H9 (cell line): ENCODE results near the gene STOM. TPM values are rescaled to one million over a fixed set of nuclear protein-coding genes. Genes with fewer than 3 reads are reported as not detected.

Experiments used
- DNase-seq: peaks from one replicate; pipeline ENCODE4 v3.0.0-alpha.2; 2017
- H2AFZ ChIP-seq: one replicate; pipeline ENCODE4 v1.6.1; 2013; ENCODE audit warnings: mild to moderate bottlenecking, low read length, control low read depth, moderate library complexity
- H2AK5ac ChIP-seq: 2 replicates; pipeline ENCODE4 v1.6.1; 2013; ENCODE audit warnings: low read length, control low read depth, mixed read lengths; ENCODE audit not compliant: insufficient read length
- H2BK120ac ChIP-seq: one replicate; pipeline ENCODE4 v1.6.1; 2013; ENCODE audit warnings: low read depth, mild to moderate bottlenecking, low read length, control low read depth, inconsistent platforms; ENCODE audit not compliant: poor library complexity, severe bottlenecking
- H2BK12ac ChIP-seq: 2 replicates; pipeline ENCODE4 v1.6.1; 2013; ENCODE audit warnings: low read length, control low read depth, mixed read lengths, low read depth; ENCODE audit not compliant: insufficient read length
- H2BK15ac ChIP-seq: 2 replicates; pipeline ENCODE4 v1.6.1; 2013; ENCODE audit warnings: low read depth, low read length, control low read depth
- H2BK20ac ChIP-seq: one replicate; pipeline ENCODE4 v1.6.1; 2013; ENCODE audit warnings: low read depth, mild to moderate bottlenecking, low read length, control low read depth, inconsistent platforms; ENCODE audit not compliant: poor library complexity, severe bottlenecking
- H2BK5ac ChIP-seq: 2 replicates; pipeline ENCODE4 v1.6.1; 2013; ENCODE audit warnings: low read length, control low read depth, mixed read lengths; ENCODE audit not compliant: insufficient read length
- H3K14ac ChIP-seq: 2 replicates; pipeline ENCODE4 v1.6.1; 2013; ENCODE audit warnings: low read length, control low read depth; ENCODE audit not compliant: insufficient read depth
- H3K18ac ChIP-seq: 2 replicates; pipeline ENCODE4 v1.6.1; 2013; ENCODE audit warnings: low read depth, mild to moderate bottlenecking, mixed read lengths, low read length, control low read depth; ENCODE audit not compliant: insufficient read length
- H3K23ac ChIP-seq: 2 replicates; pipeline ENCODE4 v1.6.1; 2013; ENCODE audit warnings: low read length, control low read depth, mixed read lengths, low read depth; ENCODE audit not compliant: insufficient read length
- H3K23me2 ChIP-seq: 2 replicates; pipeline ENCODE4 v1.6.1; 2013; ENCODE audit warnings: low read depth, mild to moderate bottlenecking, mixed read lengths, low read length, control low read depth; ENCODE audit not compliant: insufficient read length, poor library complexity, severe bottlenecking
- H3K27ac ChIP-seq: 2 replicates; pipeline ENCODE4 v1.5.1; 2013; ENCODE audit warnings: low read length, control low read depth, mixed read lengths, low read depth; ENCODE audit not compliant: insufficient read length
- H3K27me3 ChIP-seq: 2 replicates; pipeline ENCODE4 v1.6.1; 2013; ENCODE audit warnings: low read length, control low read depth, inconsistent platforms; ENCODE audit not compliant: insufficient read depth
- H3K4ac ChIP-seq: 2 replicates; pipeline ENCODE4 v1.6.1; 2013; ENCODE audit warnings: low read depth, mild to moderate bottlenecking, control low read depth, inconsistent platforms, low read length, moderate library complexity
- H3K4me1 ChIP-seq: 2 replicates; pipeline ENCODE4 v1.6.1; 2013; ENCODE audit warnings: low read length, control low read depth, inconsistent platforms; ENCODE audit not compliant: insufficient read depth
- H3K4me2 ChIP-seq: 2 replicates; pipeline ENCODE4 v1.6.1; 2013; ENCODE audit warnings: low read length, control low read depth, mixed read lengths; ENCODE audit not compliant: insufficient read length, insufficient read depth
- H3K56ac ChIP-seq: 2 replicates; pipeline ENCODE4 v1.6.1; 2013; ENCODE audit warnings: low read depth, mild to moderate bottlenecking, mixed read lengths, low read length, control low read depth; ENCODE audit not compliant: insufficient read length
- H3K79me1 ChIP-seq: 2 replicates; pipeline ENCODE4 v1.6.1; 2013; ENCODE audit warnings: low read depth, mild to moderate bottlenecking, moderate library complexity, low read length, control low read depth, inconsistent platforms; ENCODE audit not compliant: insufficient read depth, poor library complexity, severe bottlenecking
- H3K79me2 ChIP-seq: 2 replicates; pipeline ENCODE4 v1.6.1; 2013; ENCODE audit warnings: low read length, control low read depth, inconsistent platforms; ENCODE audit not compliant: insufficient read depth
- H3K9ac ChIP-seq: 2 replicates; pipeline ENCODE4 v1.6.1; 2013; ENCODE audit warnings: low read length, control low read depth, mixed read lengths; ENCODE audit not compliant: insufficient read length; ENCODE audit errors: extremely low read depth
- H3K9me3 ChIP-seq: one replicate; pipeline ENCODE4 v1.6.1; 2013; ENCODE audit warnings: low read depth, low read length, inconsistent platforms; ENCODE audit not compliant: control insufficient read depth
- H3T11ph ChIP-seq: one replicate; pipeline ENCODE4 v1.6.1; 2013; ENCODE audit warnings: mild to moderate bottlenecking, low read length, control low read depth, inconsistent platforms
- H4K20me1 ChIP-seq: one replicate; pipeline ENCODE4 v1.6.1; 2013; ENCODE audit not compliant: control insufficient read depth, insufficient read length, insufficient read depth
- H4K5ac ChIP-seq: 2 replicates; pipeline ENCODE4 v1.6.1; 2013; ENCODE audit warnings: low read depth, mild to moderate bottlenecking, mixed read lengths, low read length, control low read depth; ENCODE audit not compliant: insufficient read length
- H4K8ac ChIP-seq: replicated peaks from 2 replicates; pipeline ENCODE4 v1.6.1; 2013; ENCODE audit warnings: low read length, control low read depth, mixed read lengths, low read depth; ENCODE audit not compliant: insufficient read length
- H4K91ac ChIP-seq: 2 replicates; pipeline ENCODE4 v1.6.1; 2013; ENCODE audit warnings: low read depth, mild to moderate bottlenecking, moderate library complexity, mixed read lengths, low read length, control low read depth; ENCODE audit not compliant: insufficient read length
- H3K27ac Mint-ChIP-seq, 3 experiments: 2 replicates in 2 of 3; 3 replicates in 1 of 3; pipeline ENCODE4 v1.8.0; 2020 to 2021; ENCODE audit warnings: mixed read lengths in 3 of 3, mild to moderate bottlenecking in 1 of 3, moderate library complexity in 1 of 3
- H3K27me3 Mint-ChIP-seq: 2 replicates; pipeline ENCODE4 v1.8.0; 2021; ENCODE audit warnings: low read depth, mild to moderate bottlenecking, moderate library complexity, mixed read lengths
- H3K36me3 Mint-ChIP-seq, 3 experiments: 2 replicates in 2 of 3; 3 replicates in 1 of 3; pipeline ENCODE4 v1.8.0; 2020 to 2021; ENCODE audit warnings: low read depth in 3 of 3, mixed read lengths in 3 of 3; ENCODE audit not compliant: insufficient read depth in 1 of 3
- H3K4me1 Mint-ChIP-seq, 2 experiments: 2 replicates each; pipeline ENCODE4 v1.8.0; 2020; ENCODE audit warnings: mixed read lengths in 2 of 2
- H3K4me3 Mint-ChIP-seq, 2 experiments: 2 replicates in 1 of 2; 3 replicates in 1 of 2; pipeline ENCODE4 v1.8.0; 2020 to 2021; ENCODE audit warnings: mild to moderate bottlenecking in 2 of 2, mixed read lengths in 2 of 2, moderate library complexity in 1 of 2
- H3K9me3 Mint-ChIP-seq, 2 experiments: 2 replicates in 1 of 2; 3 replicates in 1 of 2; pipeline ENCODE4 v1.8.0; 2020; ENCODE audit warnings: mild to moderate bottlenecking in 2 of 2, mixed read lengths in 2 of 2, moderate library complexity in 1 of 2
- WGBS: extraction: QIAGEN DNeasy Blood & Tissue Kit; methylation state at CpG from one replicate; pipeline ENCODE4 v1.1.7; 2013; ENCODE audit warnings: missing lambda C conversion rate, low lambda C conversion rate, mixed read lengths; ENCODE audit not compliant: insufficient read length; ENCODE audit errors: extremely low coverage; 5-methylcytosine and 5-hydroxymethylcytosine counted together
- total RNA-seq: library from RNA; stranded (reverse); gene quantifications from 2 replicates; pipeline ENCODE4 v1.2.1, GENCODE V29; 2021
- TF ChIP-seq, protein P1 (sequence below): fragments of 200-600 bp; sonication (generic); conservative IDR thresholded peaks from 3 replicates; pipeline ENCODE4 v1.8.0; 2021; ENCODE audit warnings: antibody characterized with exemption, mild to moderate bottlenecking

The STOM gene
- total RNA-seq, 1 experiment from 2014 or later = 15.3 TPM

DNA sequence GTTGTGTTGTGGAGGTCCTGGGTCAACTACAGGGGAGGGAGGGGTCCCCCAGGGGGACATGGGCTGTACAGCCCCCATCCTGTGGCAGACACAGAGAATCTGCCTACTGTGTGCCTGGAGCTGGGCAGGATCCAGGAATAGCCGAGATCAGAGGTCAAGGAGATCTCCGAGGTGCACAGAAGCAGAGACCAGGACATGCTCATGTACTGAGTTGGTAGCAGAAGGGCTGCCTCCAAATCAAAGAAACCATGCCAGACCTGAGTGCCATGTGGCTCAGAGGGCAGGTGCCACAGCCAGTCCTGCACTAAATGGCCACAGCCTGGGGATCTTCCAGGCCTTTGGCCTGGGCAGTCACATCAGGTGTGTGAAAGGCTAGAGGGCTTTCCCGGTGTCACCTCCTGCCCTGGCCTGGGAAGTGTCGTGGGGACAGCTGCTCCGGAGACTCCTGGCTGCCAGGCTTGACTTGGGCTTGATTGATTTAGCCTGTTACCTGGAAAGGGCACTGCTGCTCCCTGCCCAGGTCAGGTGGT is 74.3 kb downstream of the STOM start:
- H3K79me2 ChIP-seq = no peaks in the 10 kb centered on the region
- H3K56ac ChIP-seq = no peak overlapping the region
- no peaks in the 10 kb centered on the region; a peak in 1 of 5 replicates for H3K9me3 Mint-ChIP-seq
- H3K79me1 ChIP-seq = no peaks in the 10 kb centered on the region
- H3K18ac ChIP-seq = no peak overlapping the region
- H4K8ac ChIP-seq = no peak overlapping the region
- H2BK12ac ChIP-seq = no peak overlapping the region
- H3K4me2 ChIP-seq = no peak overlapping the region
- no peak overlapping the region for H3K4ac ChIP-seq
- H2AK5ac ChIP-seq = no peak overlapping the region
- no peak overlapping the region for H2BK15ac ChIP-seq
- no peak overlapping the region for H3K9ac ChIP-seq
- H3K14ac ChIP-seq = no peak overlapping the region
- no peak overlapping the region for H2AFZ ChIP-seq
- peaks cover 0 to 1% (median 0%) of the 10 kb centered on the region in 3 experiments; a peak in 1 of 7 replicates for H3K36me3 Mint-ChIP-seq
- no peak overlapping the region for H4K91ac ChIP-seq
- no peak overlapping the region for H2BK120ac ChIP-seq
- H3K27ac ChIP-seq = no peak overlapping the region
- H3K23me2 ChIP-seq = peaks cover 4% of the 10 kb centered on the region
- H3K27me3 ChIP-seq = peaks cover 8% of the 10 kb centered on the region; the same call in 1 of the 2 replicates
- no peak overlapping the region for H2BK20ac ChIP-seq
- peaks cover 23 to 33% of the 10 kb centered on the region in 2 experiments for H3K4me1 Mint-ChIP-seq
- H3K4me1 ChIP-seq = peaks cover 8% of the 10 kb centered on the region
- no peaks in the 10 kb centered on the region for H4K20me1 ChIP-seq
- H3K4me3 Mint-ChIP-seq = no peak overlapping the region
- H3T11ph ChIP-seq = no peak overlapping the region
- H3K23ac ChIP-seq = no peak overlapping the region
- no peak overlapping the region for H2BK5ac ChIP-seq
- no CpG with 5 or more reads among the region's 5 CpGs for WGBS
- H3K27ac Mint-ChIP-seq = no peak overlapping the region
- TF ChIP-seq, protein P1, sequence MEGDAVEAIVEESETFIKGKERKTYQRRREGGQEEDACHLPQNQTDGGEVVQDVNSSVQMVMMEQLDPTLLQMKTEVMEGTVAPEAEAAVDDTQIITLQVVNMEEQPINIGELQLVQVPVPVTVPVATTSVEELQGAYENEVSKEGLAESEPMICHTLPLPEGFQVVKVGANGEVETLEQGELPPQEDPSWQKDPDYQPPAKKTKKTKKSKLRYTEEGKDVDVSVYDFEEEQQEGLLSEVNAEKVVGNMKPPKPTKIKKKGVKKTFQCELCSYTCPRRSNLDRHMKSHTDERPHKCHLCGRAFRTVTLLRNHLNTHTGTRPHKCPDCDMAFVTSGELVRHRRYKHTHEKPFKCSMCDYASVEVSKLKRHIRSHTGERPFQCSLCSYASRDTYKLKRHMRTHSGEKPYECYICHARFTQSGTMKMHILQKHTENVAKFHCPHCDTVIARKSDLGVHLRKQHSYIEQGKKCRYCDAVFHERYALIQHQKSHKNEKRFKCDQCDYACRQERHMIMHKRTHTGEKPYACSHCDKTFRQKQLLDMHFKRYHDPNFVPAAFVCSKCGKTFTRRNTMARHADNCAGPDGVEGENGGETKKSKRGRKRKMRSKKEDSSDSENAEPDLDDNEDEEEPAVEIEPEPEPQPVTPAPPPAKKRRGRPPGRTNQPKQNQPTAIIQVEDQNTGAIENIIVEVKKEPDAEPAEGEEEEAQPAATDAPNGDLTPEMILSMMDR = no peak
- no peaks in the 10 kb centered on the region for H3K9me3 ChIP-seq
- H4K5ac ChIP-seq = no peak overlapping the region
- no peak for DNase-seq
- H3K27me3 Mint-ChIP-seq = peaks cover 94% of the 10 kb centered on the region
